NCI-H1092 treated with DMSO at 0.1 percent for 48 hours (cell line): ENCODE data around the gene RPS6KA5.
"Not testable (repeated sequence)": the region's sequence is repeated elsewhere in the genome, so short reads cannot be mapped to it uniquely, and the experiment has no call there.

Source experiments
- DNase-seq: peaks from one replicate; lab custom pipeline; 2025; lab: John Stamatoyannopoulos, UW

Gene RPS6KA5

GRCh38 chr14:90985601-90986242 is 74.7 kb downstream of the RPS6KA5 start:
- DNase-seq = no peak

DNA sequence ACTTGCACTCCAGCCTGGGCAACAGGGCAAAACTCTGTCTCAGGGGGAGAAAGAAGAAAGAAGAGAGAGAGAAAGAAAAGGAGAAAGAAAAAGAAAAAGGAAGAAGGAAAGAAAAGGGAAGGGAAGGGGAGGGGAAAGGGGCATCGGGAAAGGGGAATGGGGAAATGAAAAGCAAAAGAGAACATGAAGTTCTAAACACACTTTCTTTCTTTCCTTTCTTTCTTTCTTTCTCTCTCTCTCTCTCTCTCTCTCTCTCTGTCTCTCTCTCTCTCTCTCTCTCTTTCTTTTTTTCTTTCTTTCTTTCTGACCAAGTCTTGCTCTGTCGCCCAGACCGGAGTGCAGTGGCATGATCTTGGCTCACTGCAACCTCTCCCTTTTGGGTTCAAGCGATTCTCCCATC is 76.9 kb downstream of the RPS6KA5 start:
- DNase-seq = no peak

GRCh38 chr14:90981636-90982035 is 78.8 kb downstream of the RPS6KA5 start:
- DNase-seq = no peak

- DNase-seq = not testable (repeated sequence)
Observed at GRCh38 chr14:90980636-90981035, 79.8 kb downstream of the RPS6KA5 start.

GRCh38 chr14:90979515-90979914 is 80.9 kb downstream of the RPS6KA5 start:
- no peak for DNase-seq

DNA sequence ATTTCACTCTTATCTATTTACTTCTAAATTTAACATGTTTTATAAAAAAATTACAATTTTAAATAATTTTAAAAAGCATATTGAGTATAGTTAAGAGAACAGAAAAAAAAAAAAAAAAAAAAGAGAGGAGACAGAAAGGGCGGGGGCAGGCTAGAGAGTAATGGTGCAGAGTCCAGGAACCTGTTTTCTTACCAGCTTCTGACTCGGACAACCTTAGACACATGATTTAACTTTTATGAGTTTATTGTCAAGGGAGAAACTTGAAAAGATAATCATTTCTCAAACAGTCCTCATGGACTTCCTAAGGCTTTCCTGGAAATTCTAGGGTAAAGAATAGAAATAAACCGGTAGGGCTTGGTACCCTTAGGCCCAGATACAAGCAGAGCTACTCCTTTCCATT is 84.3 kb downstream of the RPS6KA5 start:
- no peak for DNase-seq

- no peak for DNase-seq
Observed at GRCh38 chr14:90971687-90972086, 88.8 kb downstream of the RPS6KA5 start.

DNA sequence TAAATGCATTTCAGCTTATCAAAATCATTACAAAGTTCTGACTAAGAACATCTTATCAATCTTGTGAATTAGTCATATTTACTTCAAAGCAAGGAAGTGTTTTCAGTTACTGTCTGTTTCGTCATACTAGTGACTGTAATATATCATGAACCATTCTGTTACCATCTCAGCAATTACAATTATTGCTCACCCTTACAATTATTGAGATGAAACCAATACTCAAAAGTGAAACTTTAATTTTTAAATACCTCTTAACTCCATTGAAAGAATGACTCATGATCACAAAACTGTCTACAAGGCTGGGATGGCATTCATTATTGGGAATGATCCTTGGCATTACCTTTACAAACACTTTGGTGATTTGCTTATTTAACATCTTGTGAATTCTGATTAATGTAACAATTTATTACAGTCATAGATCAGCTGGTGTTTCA is 90.3 kb downstream of the RPS6KA5 start:
- no peak for DNase-seq

DNA sequence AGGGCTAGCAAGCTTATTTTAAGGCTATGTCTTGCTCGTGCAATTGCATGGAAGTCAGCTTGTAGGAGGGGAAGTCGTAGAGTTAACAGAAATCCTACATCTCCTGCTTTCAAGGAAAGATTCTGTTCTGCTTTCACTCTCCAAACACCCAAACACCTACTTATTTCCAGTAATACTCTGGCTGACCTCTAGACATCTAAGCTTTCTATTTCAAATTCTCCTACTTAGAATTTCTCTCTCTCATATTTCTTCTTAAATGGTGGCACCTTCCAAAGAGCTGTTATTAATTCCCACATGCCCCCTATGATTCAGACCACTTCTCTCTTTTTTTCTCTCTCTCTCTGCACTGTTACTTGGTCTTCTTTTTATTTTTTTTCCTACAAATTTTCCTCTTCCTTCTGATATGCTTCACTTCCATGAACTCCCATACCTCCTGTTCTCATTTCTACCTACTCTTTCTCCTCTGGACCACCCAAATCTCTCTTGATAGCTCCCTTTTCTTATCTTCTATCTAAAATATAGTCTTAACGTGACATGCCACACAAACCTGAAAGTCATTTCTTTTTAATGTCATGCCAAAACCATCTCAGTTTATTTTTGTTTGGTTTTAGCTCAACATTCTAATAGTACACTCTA is 90.8 kb downstream of the RPS6KA5 start:
- no peak for DNase-seq

DNA sequence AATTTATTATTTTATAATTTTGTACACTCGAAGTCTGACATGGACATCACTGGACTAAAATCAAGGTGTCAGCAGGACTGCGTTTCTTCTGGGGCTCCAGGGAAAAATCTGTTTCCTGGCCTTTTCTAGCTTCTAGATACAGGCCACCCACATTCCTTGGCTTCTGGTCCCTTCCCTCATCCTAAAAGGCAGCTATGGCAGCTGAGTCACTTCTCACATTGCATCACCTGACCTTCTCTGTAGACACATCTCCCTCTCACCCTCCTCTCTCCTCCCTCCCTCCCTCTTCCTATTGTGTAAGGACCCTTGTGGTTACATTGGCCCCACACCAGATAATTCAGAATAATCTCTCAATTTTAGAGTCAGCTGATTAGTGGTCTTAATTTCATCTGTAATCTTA is 92.4 kb downstream of the RPS6KA5 start:
- no peak for DNase-seq

GRCh38 chr14:90966493-90966892 is 93.9 kb downstream of the RPS6KA5 start:
- DNase-seq = no peak

GRCh38 chr14:90965765-90966164 is 94.7 kb downstream of the RPS6KA5 start:
- no peak for DNase-seq

GRCh38 chr14:90963343-90963742 is 97.1 kb downstream of the RPS6KA5 start:
- no peak for DNase-seq

DNA sequence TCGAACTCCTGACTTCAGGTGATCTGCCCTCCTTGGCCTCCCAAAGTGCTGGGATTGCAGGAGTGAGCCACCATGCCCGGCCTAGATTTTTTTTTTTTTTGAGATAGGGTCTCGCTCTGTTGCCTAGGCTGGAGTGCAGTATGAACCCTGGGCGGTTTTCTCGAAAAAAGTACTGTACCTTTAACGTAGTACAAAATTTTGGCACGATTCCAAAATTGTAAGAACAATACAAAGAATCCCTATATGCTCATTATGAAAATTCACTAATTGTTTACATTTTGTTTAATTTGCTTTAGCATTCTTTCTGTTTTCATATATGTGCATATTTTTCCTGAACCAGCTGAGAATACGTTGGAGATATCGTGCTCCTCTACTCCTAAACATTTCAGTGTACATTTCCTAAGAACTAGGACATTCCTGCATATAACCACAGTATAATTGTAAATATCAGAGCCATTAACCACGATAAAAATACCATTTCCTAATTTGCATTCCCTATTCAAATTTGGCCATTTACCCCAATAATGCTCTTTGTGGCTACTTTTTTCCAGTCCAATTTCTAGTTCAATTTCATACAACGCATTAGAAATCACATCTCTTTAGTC is 97.8 kb downstream of the RPS6KA5 start:
- no peak for DNase-seq

- no peak for DNase-seq
Observed at GRCh38 chr14:90960818-90961217, 99.6 kb downstream of the RPS6KA5 start.

DNA sequence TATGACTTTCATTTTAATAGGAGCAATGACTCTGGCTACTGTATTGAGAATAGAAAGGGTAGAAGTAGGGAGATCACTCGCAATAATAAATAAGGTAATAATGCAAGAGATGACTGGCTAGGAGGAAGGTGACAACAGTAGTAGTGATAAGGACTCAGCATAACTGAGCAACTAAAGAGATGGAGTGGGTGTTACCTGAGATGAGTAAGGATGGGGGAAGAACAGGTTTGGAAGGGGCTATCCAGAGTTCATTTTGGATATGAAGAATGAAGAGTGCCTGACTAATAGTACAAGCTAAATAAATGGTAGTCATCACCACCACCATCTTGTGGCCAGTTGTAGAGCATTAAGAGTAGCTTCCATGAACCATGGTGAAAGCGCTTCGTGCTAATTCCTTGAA is 101.1 kb downstream of the RPS6KA5 start:
- no peak for DNase-seq

DNA sequence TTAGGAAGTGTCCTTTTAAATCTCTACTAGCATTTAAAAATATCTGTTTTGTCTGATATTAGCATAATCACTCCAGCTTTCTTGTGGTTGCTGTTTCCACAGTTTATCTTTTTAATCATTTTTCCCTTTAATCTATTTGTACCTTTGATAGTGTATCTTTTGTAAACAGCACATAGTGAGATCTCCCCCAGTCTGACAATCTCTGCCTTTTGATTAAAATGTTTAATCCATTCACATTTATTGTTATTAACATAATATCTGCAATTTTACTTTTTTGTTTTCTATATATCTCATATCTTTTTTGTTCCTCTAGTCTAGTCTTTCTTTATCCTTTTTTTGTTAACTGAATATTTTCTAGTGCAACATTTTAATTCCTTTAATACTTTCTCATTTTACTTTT is 104.2 kb downstream of the RPS6KA5 start:
- DNase-seq = no peak

DNA sequence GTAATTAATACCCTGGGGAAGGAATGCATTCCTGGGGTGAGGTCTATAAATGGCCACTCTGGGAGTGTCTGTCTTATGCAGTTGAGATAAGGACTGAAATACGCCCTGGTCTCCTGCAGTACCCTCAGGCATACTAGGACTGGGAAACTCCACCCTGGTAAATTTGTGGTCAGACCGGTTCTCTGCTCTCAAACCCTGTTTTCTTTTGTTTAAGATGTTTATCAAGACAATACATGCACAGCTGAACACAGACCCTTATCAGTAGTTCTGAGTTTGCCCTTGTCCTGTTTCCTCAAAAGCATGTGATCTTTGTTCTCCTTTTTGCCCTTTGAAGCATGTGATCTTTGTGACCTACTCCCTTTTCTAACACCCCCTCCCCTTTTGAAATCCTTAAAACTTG is 106.8 kb downstream of the RPS6KA5 start:
- DNase-seq = not testable (repeated sequence)

- DNase-seq = no peak
Observed at GRCh38 chr14:90943367-90943766, 117.1 kb downstream of the RPS6KA5 start.

DNA sequence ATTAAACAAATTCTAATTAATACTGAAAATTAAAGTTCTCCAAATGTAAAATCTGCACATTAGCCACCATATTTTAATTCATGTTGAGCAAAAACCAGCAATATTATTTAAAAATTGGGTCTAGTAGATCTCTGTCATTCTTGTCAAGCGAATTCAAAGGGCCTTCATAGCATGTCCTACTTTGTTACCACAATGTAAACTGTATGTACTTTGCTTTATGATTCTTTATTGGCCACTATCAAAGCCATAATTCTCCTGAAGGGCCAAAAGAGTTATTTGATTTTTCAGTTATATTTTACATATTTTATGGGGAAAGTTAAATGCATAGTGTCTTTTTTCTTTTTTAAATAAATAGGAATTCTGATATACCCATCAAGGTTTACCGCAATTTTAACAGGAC is 117.9 kb downstream of the RPS6KA5 start:
- no peak for DNase-seq

DNA sequence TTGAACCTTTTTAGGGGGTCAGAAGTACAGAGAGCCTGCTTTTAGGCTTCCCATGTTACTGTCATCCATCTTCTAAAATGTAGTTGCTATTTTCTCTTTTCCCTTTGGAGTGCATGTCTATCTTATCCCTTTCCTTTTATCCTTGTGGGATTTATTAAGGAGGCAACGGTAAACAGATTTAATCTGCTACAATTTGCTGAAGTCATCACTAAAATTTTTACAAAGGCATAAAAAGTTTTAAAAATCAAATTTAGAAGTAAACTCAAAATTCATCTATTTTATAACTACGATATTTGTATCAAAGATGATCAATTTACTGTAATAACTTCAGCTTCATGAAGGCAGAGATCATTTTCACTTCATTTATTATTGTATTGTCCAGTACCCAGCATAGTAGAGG is 118.7 kb downstream of the RPS6KA5 start:
- no peak for DNase-seq

GRCh38 chr14:90940318-90940962 is 120.0 kb downstream of the RPS6KA5 start:
- DNase-seq = no peak

DNA sequence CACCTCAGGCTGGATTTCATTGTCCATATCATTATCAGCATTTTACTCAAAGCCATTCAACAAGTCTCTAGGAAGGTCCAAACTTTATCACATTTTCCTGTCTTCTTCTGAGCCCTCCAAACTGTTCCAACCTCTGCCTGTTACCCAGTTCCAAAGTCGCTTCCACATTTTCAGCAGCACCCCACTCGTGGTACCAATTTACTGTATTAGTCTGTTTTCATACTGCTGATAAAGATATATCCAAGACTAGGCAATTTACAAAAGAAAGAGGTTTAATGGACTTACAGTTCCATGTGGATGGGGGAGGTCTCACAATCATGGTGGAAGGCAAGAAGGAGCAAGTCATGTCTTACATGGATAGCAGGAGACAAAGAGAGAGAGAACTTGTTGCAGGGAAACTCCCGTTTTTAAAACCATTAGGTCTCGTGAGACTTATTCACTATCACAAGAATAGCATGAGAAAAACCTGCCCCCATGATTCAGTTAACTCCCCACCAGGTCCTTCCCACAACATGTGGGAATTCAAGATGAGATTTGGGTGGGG is 121.1 kb downstream of the RPS6KA5 start:
- DNase-seq = not testable (repeated sequence)
